K562 (cell line): ENCODE results near the gene TXNRD2. TPM values are rescaled to one million over a fixed set of nuclear protein-coding genes. Genes with fewer than 3 reads are reported as not detected.

ENCODE experiments used
- CTCF ChIP-seq, 3 experiments: IDR thresholded peaks in 2 of 3; conservative IDR thresholded peaks in 1 of 3; 2 replicates each; pipeline ENCODE4 v1.5.1; 2011 to 2012; ENCODE audit warnings: low read length in 3 of 3, mild to moderate bottlenecking in 3 of 3, control low read depth in 2 of 3, improper control_type of control experiment in 1 of 3, inconsistent platforms in 1 of 3, low read depth in 1 of 3, mixed read lengths in 1 of 3, moderate library complexity in 1 of 3; ENCODE audit not compliant: insufficient read depth in 2 of 3
- MYC ChIP-seq, 2 experiments: fragments of 250-450 bp in 1 of 2; sonication (Bioruptor Pico) in 1 of 2; IDR thresholded peaks; 2 replicates each; pipeline versions ENCODE4 v1.5.1 to v1.6.1; 2012 to 2021; ENCODE audit warnings: low read depth in 2 of 2, borderline replicate concordance in 1 of 2, improper control_type of control experiment in 1 of 2, low read length in 1 of 2, mild to moderate bottlenecking in 1 of 2, moderate library complexity in 1 of 2
- NONO ChIP-seq, 2 experiments: fragments of 200-400 bp in 1 of 2; fragments of 450-650 bp in 1 of 2; formaldehyde crosslinking in 1 of 2; IDR thresholded peaks; 2 replicates each; pipeline ENCODE4 v1.6.1; 2017; ENCODE audit warnings: low read depth in 2 of 2, mild to moderate bottlenecking in 2 of 2, moderate library complexity in 2 of 2, low read length in 1 of 2
- POLR2A ChIP-seq: fragments of 450-650 bp; conservative IDR thresholded peaks from 2 replicates; pipeline ENCODE4 v1.6.1; 2016
- POLR3A ChIP-seq: IDR thresholded peaks from 2 replicates; pipeline ENCODE4 v1.6.1; 2011; ENCODE audit warnings: borderline replicate concordance, mild to moderate bottlenecking, moderate library complexity; ENCODE audit not compliant: insufficient read length, insufficient read depth; ENCODE audit errors: extremely low read depth
- PRMT5 ChIP-seq: sonication (generic); formaldehyde crosslinking; IDR thresholded peaks from 2 replicates; pipeline ENCODE4 v1.5.0; 2020; ENCODE audit warnings: missing genetic modification reagents
- RB1 ChIP-seq: fragments of 450-650 bp; IDR thresholded peaks from 2 replicates; pipeline ENCODE4 v1.6.1; 2017; ENCODE audit warnings: low read depth, mild to moderate bottlenecking
- RBBP5 ChIP-seq: fragments of 200-600 bp; sonication (generic); IDR thresholded peaks from 2 replicates; pipeline ENCODE4 v1.6.1; 2012; ENCODE audit warnings: borderline replicate concordance, mild to moderate bottlenecking, low read length, control low read depth, inconsistent platforms; ENCODE audit not compliant: insufficient read depth, poor library complexity, severe bottlenecking
- RBM14 ChIP-seq: fragments of 200-400 bp; formaldehyde crosslinking; IDR thresholded peaks from 2 replicates; pipeline ENCODE4 v1.6.1; 2018; ENCODE audit warnings: low read depth, mild to moderate bottlenecking, low read length, moderate library complexity, borderline replicate concordance; ENCODE audit not compliant: insufficient read depth
- SIRT6 ChIP-seq: IDR thresholded peaks from one replicate; pipeline ENCODE4 v1.6.1; 2012; ENCODE audit warnings: low read depth, mild to moderate bottlenecking, control low read depth, inconsistent platforms, low read length, moderate library complexity
- SRF ChIP-seq, 2 experiments: fragments of 250-450, 450-650 bp in 1 of 2; sonication (Bioruptor Pico) in 1 of 2; sonication (generic) in 1 of 2; formaldehyde crosslinking; IDR thresholded peaks; 2 replicates each; pipeline versions ENCODE4 v1.5.0 to v1.5.1; 2020 to 2022; ENCODE audit warnings: mild to moderate bottlenecking in 1 of 2, missing genetic modification reagents in 1 of 2
- SUPT5H ChIP-seq: fragments of 450-650 bp; IDR thresholded peaks from 2 replicates; pipeline ENCODE4 v1.6.1; 2016
- TBP ChIP-seq: optimal IDR thresholded peaks from 2 replicates; pipeline ENCODE3; 2011; ENCODE audit warnings: low read depth, low read length, improper control_type of control experiment
- ZBTB11 ChIP-seq, 3 experiments: fragments of 200-800 bp in 1 of 3; fragments of 250-450 bp in 1 of 3; fragments of 450-650 bp in 1 of 3; sonication (Bioruptor Pico) in 1 of 3; sonication (Bioruptor generic) in 1 of 3; formaldehyde crosslinking in 1 of 3; IDR thresholded peaks; 2 replicates each; pipeline versions ENCODE4 v1.6.1 to v1.8.0; 2016 to 2022; ENCODE audit warnings: mild to moderate bottlenecking in 2 of 3, missing genetic modification characterization in 2 of 3, missing compliant biosample characterization in 1 of 3, moderate library complexity in 1 of 3
- ZNF24 ChIP-seq: fragments of 450-650 bp; IDR thresholded peaks from 2 replicates; pipeline ENCODE4 v1.6.1; 2016
- ZNF764 ChIP-seq: fragments of 250-450 bp; sonication (Bioruptor Pico); IDR thresholded peaks from 2 replicates; pipeline ENCODE4 v1.4.0; 2020; ENCODE audit warnings: low read depth, mild to moderate bottlenecking, moderate library complexity
- ZNF780A ChIP-seq: fragments of 250-450 bp; sonication (Bioruptor Pico); IDR thresholded peaks from 2 replicates; pipeline ENCODE4 v1.5.0; 2021; ENCODE audit warnings: mild to moderate bottlenecking
- polyA plus RNA-seq, 8 experiments: library from polyadenylated mRNA; depleted of rRNA in 4 of 8; stranded (reverse) in 5 of 8; unstranded in 3 of 8; fragments of >200 nt; fragmentation: Nextera tagmentation in 2 of 8; fragmentation: Illumina TruSeq in 1 of 8; extraction: Ambion mirVana in 2 of 8; extraction: Trizol in 1 of 8; gene quantifications; 2 replicates each; pipeline versions ENCODE4 v1.2.1 to v1.2.3, GENCODE V29; 2011 to 2014; ENCODE audit warnings: inconsistent platforms in 1 of 8, missing spikeins in 1 of 8
- total RNA-seq, 7 experiments: library from RNA; depleted of rRNA in 6 of 7; stranded (reverse); fragments of >200 nt in 6 of 7; fragmentation: Illumina TruSeq in 2 of 7; extraction: Trizol in 2 of 7; gene quantifications; 2 replicates each; pipeline versions ENCODE4 v1.2.1 to v1.2.3, GENCODE V29; 2011 to 2021; ENCODE audit warnings: low replicate concordance in 1 of 7
- TF ChIP-seq, protein P1 (sequence below): fragments of 250-450 bp; sonication (Bioruptor Pico); IDR thresholded peaks from 2 replicates; pipeline ENCODE4 v1.4.0; 2020; ENCODE audit warnings: borderline replicate concordance

TXNRD2 gene
- total and polyA plus RNA-seq, 9 of the 15 experiments (the other 6 are each of a cell fraction or from before 2014, with no cell fraction given) = 3.3 to 80.2 (median 49.4) TPM

- TF ChIP-seq RB1 = 0 out of 2 replicates have a peak, but pooled peaks have one; percentile 19
- peak; percentile 26 for TF ChIP-seq TBP
- peak; percentile 24 for TF ChIP-seq RBBP5
- peak; percentile 60; the same call in 1 of the 2 replicates for TF ChIP-seq PRMT5 (CRISPR knock-in tag)
- TF ChIP-seq RBM14 = 0 out of 2 replicates have a peak, but pooled peaks have one; percentile 61
- no peak for TF ChIP-seq ZNF24
- TF ChIP-seq POLR3A = no peak
- no peak for TF ChIP-seq ZBTB11 (CRISPR knock-in tag; IDR thresholded peaks at IDR 0.05)
- TF ChIP-seq CTCF (IDR thresholded peaks at IDR 0.05 in 2 of 3, conservative IDR thresholded peaks at IDR 0.05 in 1 of 3; ENCODE audit: insufficient read depth in 2 of 3, low read depth in 1 of 3, low read length in 3 of 3) = 0 out of 6 replicates have a peak, but pooled peaks of 1 of the 3 experiments have one; percentile 0
- peak; percentile 63 for TF ChIP-seq SIRT6
- peak; percentile 61 for TF ChIP-seq POLR2A
- TF ChIP-seq MYC (IDR thresholded peaks at IDR 0.05; ENCODE audit: low read depth, low read length) = no peak
- TF ChIP-seq MYC (CRISPR knock-in tag; IDR thresholded peaks at IDR 0.05; ENCODE audit: borderline replicate concordance, low read depth) = 0 out of 2 replicates have a peak, but pooled peaks have one; percentile 55
- 0 out of 4 replicates have a peak, but pooled peaks of 1 of the 2 experiments have one; percentile 18 for TF ChIP-seq NONO (IDR thresholded peaks at IDR 0.05; ENCODE audit: low read depth in 2 of 2, low read length in 1 of 2)
- TF ChIP-seq, protein P1, sequence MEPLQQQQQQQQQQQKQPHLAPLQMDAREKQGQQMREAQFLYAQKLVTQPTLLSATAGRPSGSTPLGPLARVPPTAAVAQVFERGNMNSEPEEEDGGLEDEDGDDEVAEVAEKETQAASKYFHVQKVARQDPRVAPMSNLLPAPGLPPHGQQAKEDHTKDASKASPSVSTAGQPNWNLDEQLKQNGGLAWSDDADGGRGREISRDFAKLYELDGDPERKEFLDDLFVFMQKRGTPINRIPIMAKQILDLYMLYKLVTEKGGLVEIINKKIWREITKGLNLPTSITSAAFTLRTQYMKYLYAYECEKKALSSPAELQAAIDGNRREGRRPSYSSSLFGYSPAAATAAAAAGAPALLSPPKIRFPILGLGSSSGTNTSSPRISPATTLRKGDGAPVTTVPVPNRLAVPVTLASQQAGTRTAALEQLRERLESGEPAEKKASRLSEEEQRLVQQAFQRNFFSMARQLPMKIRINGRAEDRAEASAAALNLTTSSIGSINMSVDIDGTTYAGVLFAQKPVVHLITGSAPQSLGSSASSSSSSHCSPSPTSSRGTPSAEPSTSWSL (CRISPR knock-in tag) = peak; percentile 38; the same call in 1 of the 2 replicates
- TF ChIP-seq ZNF780A = 0 out of 2 replicates have a peak, but pooled peaks have one; percentile 5
- TF ChIP-seq ZNF764 (CRISPR knock-in tag) = peak; percentile 40; the same call in 1 of the 2 replicates
- TF ChIP-seq SRF (CRISPR knock-in tag; IDR thresholded peaks at IDR 0.05) = peak in 1 of 2 experiments; percentile 62; a peak in 1 of 4 replicates
- peak; percentile 59 for TF ChIP-seq SUPT5H
These were observed 13.9 kb upstream of the TXNRD2 start (continued) for GRCh38 chr22:19955241-19956128.
